Panc1 (cell line): Measurements from ENCODE around the gene ASF1A. TPM values are rescaled to one million over a fixed set of nuclear protein-coding genes. Genes with fewer than 3 reads are reported as not detected.

Experiments
- ATAC-seq: fragments of 200-7000 bp; cut with Tn5 transposase; 2 replicates; pipeline ENCODE4 v1.9.1; 2020; ENCODE audit warnings: mild to moderate bottlenecking, moderate library complexity
- BruUV-seq: library from RNA; stranded (reverse); fragments of 400-500 nt; replicated peaks from 2 replicates; lab custom pipeline; 2021; lab: Mats Ljungman, UMichigan
- CTCF ChIA-PET: fragments of 300-600 bp; sonication (Branson Sonifier 250); formaldehyde crosslinking; loops from one replicate; lab custom pipeline; 2022; ENCODE audit warnings: antibody characterized with exemption; lab: Charles Lee
- POLR2A ChIA-PET: fragments of 300-600 bp; sonication (Branson Sonifier 250); formaldehyde crosslinking; loops from one replicate; lab custom pipeline; 2022; ENCODE audit warnings: antibody characterized with exemption; lab: Charles Lee
- DNase-seq: peaks from one replicate; pipeline ENCODE4 v3.0.0-alpha.2; 2010; ENCODE audit warnings: low read depth, low spot score
- H3K27ac ChIP-seq: 2 replicates; pipeline ENCODE4 v1.5.1; 2011; ENCODE audit warnings: mild to moderate bottlenecking, low read length, inconsistent platforms
- H3K27me3 ChIP-seq: fragments of 200-500 bp; sonication (Bioruptor generic); 2 replicates; pipeline ENCODE4 v1.6.0; 2014; ENCODE audit warnings: low read length, inconsistent platforms; ENCODE audit not compliant: control insufficient read depth, insufficient read depth
- H3K36me3 ChIP-seq: fragments of 200-500 bp; sonication (Bioruptor generic); 2 replicates; pipeline ENCODE4 v1.5.1; 2014; ENCODE audit warnings: inconsistent platforms, mild to moderate bottlenecking, low read length, moderate library complexity; ENCODE audit not compliant: control insufficient read depth, insufficient read depth
- H3K4me1 ChIP-seq: 2 replicates; pipeline ENCODE4 v1.5.1; 2011; ENCODE audit warnings: inconsistent platforms, mild to moderate bottlenecking, low read length, moderate library complexity; ENCODE audit not compliant: control insufficient read depth, insufficient read depth
- H3K4me3 ChIP-seq, 2 experiments: 2 replicates each; pipeline ENCODE4 v1.5.1; 2011 to 2012; ENCODE audit warnings: low read depth in 2 of 2, low read length in 2 of 2, mild to moderate bottlenecking in 2 of 2, inconsistent platforms in 1 of 2, moderate library complexity in 1 of 2
- H3K9me3 ChIP-seq: fragments of 200-500 bp; sonication (Bioruptor generic); 2 replicates; pipeline ENCODE4 v1.5.1; 2014; ENCODE audit warnings: low read depth, mild to moderate bottlenecking, inconsistent platforms, low read length, moderate library complexity; ENCODE audit not compliant: control insufficient read depth, insufficient read depth
- CTCF ChIP-seq: fragments of 450-650 bp; IDR thresholded peaks from 2 replicates; pipeline ENCODE4 v1.5.1; 2017; ENCODE audit warnings: mild to moderate bottlenecking
- POLR2AphosphoS5 ChIP-seq: IDR thresholded peaks from 2 replicates; pipeline ENCODE4 v1.6.1; 2012; ENCODE audit warnings: mild to moderate bottlenecking, low read depth, low read length, moderate library complexity
- REST ChIP-seq, 2 experiments: IDR thresholded peaks; 2 replicates each; pipeline ENCODE4 v1.6.1; 2011 to 2012; ENCODE audit warnings: low read depth in 2 of 2, control low read depth in 1 of 2, low read length in 1 of 2, mild to moderate bottlenecking in 1 of 2, moderate library complexity in 1 of 2; ENCODE audit not compliant: insufficient read depth in 1 of 2
- SIN3A ChIP-seq: IDR thresholded peaks from 2 replicates; pipeline ENCODE4 v1.6.1; 2012; ENCODE audit warnings: low read depth, mild to moderate bottlenecking, low read length, moderate library complexity, borderline replicate concordance; ENCODE audit not compliant: insufficient read depth
- TCF7L2 ChIP-seq: IDR thresholded peaks from 2 replicates; pipeline ENCODE4 v1.6.1; 2011; ENCODE audit warnings: mild to moderate bottlenecking, low read depth, low read length, inconsistent platforms
- in situ Hi-C: cut with HindIII; loops from 2 replicates; pipeline ENCODE4 v1.10.0; 2016; ENCODE audit warnings: low sequenced_read_pairs, low pct_unique_long_range_greater_than_20kb
- intact Hi-C: fragments of 100-400 bp; cut with micrococcal nuclease; formaldehyde crosslinking; loops from one replicate; pipeline ENCODE4 v1.10.0; 2022; ENCODE audit not compliant: unreplicated experiment
- total RNA-seq: library from RNA; stranded (reverse); gene quantifications from one replicate; pipeline ENCODE4 v1.2.1, GENCODE V29; 2021; ENCODE audit not compliant: unreplicated experiment

The ASF1A gene
- total RNA-seq, 1 experiment from 2014 or later: 28.5 TPM

GRCh38 chr6:118892355-118892991 is 1.5 kb upstream of the ASF1A start:
- no peak for ATAC-seq
- BruUV-seq: TSS peak; percentile 24
- H3K4me3 ChIP-seq: peak overlapping the region; percentile 91 to 98; a peak in 3 of 4 replicates
- H3K4me1 ChIP-seq: peaks cover 29% of the 10 kb centered on the region
- no peaks in the 10 kb centered on the region for H3K27me3 ChIP-seq
- no peaks in the 10 kb centered on the region for H3K9me3 ChIP-seq
- CTCF ChIA-PET: no interaction called here
- POLR2A ChIA-PET: no interaction called here
- TF ChIP-seq TCF7L2: no peak
- no peak for TF ChIP-seq POLR2AphosphoS5
- TF ChIP-seq CTCF: no peak
- no peak for TF ChIP-seq REST (IDR thresholded peaks at IDR 0.05; ENCODE audit: insufficient read depth in 1 of 2, low read depth in 2 of 2, low read length in 1 of 2)
- no peak for TF ChIP-seq SIN3A
- no peak for DNase-seq
- peaks cover 8% of the 10 kb centered on the region; the same call in 1 of the 2 replicates for H3K36me3 ChIP-seq
- H3K27ac ChIP-seq: peak overlapping the region; percentile 96
- intact Hi-C loops (loop anchor here (5.0 kb wide), 1 partner anchor 220 kb away; no protein-coding TSS in a partner anchor), in situ Hi-C loops (no loop called here)

- Histone ChIP-seq H3K9me3 (no peaks in the 10 kb centered on the region), H3K36me3 (peaks cover 8% of the 10 kb centered on the region; the same call in 1 of the 2 replicates), H3K4me1 (peaks cover 35% of the 10 kb centered on the region), H3K4me3 (peak overlapping the region; percentile 91 to 98), H3K27ac (peak overlapping the region; percentile 96), H3K27me3 (no peaks in the 10 kb centered on the region)
- no peak for TF ChIP-seq TCF7L2
- TF ChIP-seq SIN3A: no peak
- TF ChIP-seq POLR2AphosphoS5: no peak
- no peak for TF ChIP-seq REST (IDR thresholded peaks at IDR 0.05; ENCODE audit: insufficient read depth in 1 of 2, low read depth in 2 of 2, low read length in 1 of 2)
- TF ChIP-seq CTCF: no peak
- DNase-seq: no peak
- CTCF ChIA-PET: no interaction called here
- no peak for ATAC-seq
- in situ Hi-C loops (no loop called here), intact Hi-C loops (loop anchor here (5.0 kb wide), 1 partner anchor 219 kb away; no protein-coding TSS in a partner anchor)
- POLR2A ChIA-PET: no interaction called here
- BruUV-seq: no TSS peak
Observed at GRCh38 chr6:118893064-118893806, 717 bp upstream of the ASF1A start.
